HG03342 (cell line): Measurements from ENCODE around the gene RAB20.

Source experiments
- ATAC-seq: cut with Tn5 transposase; IDR thresholded peaks from one replicate; pipeline ENCODE4 v1.9.1; 2021; ENCODE audit warnings: mild to moderate bottlenecking, moderate library complexity; ENCODE audit not compliant: unreplicated experiment

Gene RAB20

DNA sequence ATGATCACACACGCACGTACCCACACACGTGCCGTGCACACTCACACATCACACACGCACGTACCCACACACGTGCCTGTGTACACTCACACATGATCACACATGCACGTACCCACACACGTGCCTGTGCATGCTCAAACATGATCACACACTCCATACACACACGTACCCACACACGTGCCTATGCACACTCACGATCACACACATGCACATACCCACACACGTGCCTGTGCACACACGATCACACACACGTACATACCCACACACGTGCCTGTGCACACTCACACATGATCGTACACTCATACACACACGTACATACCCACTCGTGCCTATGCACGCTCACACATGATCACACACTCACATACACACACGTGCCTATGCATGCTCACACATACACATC lies 86.8 kb downstream of the RAB20 start:
- ATAC-seq, result no peak
